Stimulated activated CD8-positive, alpha-beta memory T cell treated with anti-CD3 and anti-CD28 coated beads, Interleukin-15, amount 100 ng/mL, for 24 hours (primary cell): ENCODE results near the gene UBE2F.
"Not testable (repeated sequence)": the region's sequence is repeated elsewhere in the genome, so short reads cannot be mapped to it uniquely, and the experiment has no call there.

Experiments
- DNase-seq: peaks from one replicate; pipeline ENCODE4 v3.0.0-alpha.2; 2020; ENCODE audit warnings: low read depth

Gene UBE2F

DNA sequence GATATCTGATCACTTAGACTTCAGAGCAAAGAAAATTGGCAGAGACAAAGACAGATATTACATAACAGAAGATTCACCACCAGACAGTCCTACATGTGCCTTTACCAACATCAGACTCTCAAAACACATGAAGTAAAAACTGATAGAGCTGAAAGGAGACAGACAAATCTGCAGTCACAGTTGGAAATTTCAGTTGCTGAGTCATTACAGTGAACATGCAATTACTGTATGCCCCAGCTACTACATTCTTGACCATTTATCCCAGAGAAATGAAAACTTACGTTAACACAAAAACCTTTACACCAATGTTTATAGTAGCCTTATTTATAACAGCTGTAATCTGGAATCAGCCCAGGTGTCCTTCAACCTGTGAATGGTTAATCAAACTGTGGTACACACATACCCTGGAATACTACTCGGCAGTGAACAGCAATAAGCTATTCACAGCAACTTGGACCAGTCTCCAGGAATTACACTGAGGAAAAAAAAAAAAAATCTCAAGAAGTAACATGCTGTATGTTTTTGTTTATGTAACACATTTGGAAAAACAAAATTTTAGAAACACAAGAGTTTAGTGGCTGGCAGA lies 86.5 kb downstream of the UBE2F start:
- no peak for DNase-seq

DNA sequence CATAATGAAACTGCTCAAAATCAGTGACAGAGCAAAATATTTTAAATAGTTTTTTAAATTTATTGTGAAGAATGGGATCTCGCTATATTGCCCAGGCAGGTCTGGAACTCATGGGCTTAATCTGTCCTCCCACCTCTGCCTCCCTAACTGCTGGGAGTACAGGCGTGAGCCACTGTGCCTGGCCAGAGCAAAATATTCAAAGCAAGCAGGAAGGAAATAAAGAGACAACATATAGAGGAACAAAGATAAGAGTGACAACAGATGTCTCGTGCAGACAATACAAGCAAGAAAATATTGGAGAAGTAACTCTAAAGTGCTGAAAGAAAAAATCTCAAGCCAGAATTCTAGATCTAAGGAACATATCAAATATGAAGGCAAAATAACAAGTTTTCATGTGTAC lies 89.0 kb downstream of the UBE2F start:
- no peak for DNase-seq

DNA sequence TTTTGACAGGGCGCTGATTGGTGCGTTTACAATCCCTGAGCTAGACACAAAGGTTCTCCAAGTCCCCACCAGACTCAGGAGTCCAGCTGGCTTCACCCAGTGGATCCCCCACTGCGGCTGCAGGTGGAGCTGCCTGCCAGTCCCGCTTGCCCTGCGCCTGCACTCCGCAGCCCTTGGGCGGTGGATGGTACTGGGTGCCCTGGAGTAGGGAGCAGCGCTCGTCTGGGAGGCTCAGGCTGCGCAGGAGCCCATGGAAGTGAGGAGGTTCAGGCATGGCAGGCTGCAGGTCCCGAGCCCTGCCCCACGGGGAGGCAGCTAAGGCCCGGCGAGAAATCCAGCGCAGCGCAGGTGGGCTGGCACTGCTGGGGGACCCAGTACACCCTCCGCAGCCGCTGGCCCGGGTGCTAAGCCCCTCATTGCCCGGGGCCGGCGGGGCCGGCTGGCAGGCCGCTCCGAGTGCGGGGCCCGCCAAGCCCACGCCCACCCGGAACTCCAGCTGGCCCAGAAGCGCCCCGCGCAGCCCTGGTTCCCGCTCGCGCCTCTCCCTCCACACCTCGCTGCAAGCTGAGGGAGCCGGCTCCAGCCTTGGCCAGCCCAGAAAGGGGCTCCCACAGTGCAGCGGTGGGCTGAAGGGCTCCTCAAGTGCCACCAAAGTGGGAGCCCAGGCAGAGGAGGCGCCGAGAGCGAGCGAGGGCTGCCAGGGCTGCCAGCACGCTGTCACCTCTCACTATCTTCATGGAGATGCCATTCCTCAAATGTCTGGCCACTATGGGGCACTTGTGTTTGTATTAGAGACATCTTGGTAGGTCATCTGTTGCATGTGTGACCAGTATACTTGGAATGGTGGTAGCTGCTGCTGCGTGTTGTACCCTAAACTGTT lies 91.1 kb downstream of the UBE2F start:
- not testable (repeated sequence) for DNase-seq

DNA sequence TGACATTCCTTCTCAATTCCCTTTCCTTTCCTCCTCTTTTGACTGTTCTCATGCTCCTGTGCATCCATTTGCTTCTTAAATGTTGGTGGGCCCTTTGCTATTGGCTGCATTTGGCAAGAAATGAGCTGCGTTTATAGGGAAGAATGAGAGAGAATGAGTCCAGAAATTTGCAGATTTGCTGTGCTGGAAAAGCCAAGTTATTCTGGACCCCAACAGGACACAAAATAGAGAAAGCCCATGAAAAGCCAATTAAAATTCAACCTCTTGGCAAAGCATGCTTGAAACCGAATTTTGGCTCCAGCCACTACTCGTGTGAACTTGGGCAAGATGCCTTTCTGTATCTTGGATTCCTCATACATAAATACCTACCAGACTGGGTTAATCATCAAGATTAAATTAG lies 92.7 kb downstream of the UBE2F start:
- DNase-seq = no peak

DNA sequence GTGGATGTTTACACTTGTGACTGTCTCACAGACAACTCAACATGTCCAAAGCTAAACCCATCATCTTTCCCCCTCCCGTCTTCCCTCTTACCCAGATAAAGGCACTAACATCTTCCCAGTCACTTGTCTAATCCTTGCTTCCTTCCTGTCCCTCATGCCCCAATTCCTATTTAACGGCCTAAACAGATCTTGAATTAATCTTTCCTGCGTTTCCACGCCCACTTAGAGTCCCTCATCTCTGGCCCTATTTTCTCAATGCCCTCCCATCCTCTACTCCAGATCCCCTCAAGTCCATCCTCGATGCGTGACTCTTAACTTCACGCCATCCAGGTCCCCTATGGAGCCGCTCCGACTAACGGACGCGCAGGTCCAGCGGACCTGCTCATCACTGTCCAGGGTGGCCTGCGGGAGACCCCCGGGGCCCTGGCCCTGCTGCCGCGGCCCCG lies 93.3 kb downstream of the UBE2F start:
- DNase-seq = no peak

DNA sequence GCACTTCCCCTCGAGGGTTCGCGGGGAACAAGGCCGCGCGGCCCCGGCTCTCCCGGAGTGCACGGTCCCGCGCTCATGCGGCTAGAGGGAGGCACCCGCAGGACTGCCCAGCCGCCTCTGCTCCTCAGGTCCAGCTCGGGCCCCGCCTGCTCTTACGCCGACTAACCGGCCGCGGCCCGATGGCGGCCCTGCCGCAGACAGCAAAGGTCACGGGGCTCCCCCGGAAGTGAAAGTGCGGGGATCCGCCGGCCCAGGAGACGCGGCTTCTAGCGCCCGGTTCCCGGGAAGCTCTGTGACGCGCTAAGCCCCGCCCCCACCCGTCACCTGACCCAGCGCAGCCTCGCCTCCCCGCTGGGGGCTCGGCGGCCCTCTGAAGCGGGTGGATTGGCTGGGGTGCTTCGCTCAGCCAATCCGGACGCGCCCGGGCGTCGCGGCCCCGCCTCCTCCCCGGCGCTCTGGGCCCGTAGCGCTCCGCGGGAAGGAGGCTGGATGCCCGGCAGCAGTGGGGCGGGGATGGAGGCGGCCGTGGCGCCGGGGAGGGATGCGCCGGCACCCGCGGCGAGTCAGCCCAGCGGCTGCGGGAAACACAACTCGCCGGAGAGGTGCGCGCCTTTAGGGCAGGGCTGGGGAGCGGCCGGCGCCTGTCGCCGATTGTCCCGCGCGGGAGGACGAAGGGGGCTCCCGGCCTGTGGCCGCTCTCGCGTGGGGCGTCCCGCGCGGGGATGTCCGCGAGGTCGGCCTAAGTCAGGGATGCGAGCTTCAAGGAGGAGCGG lies 93.9 kb downstream of the UBE2F start, which contains the start of gene SCLY:
SCLY (plus strand) TSS at position 460 of the 773 bp plus-strand sequence; CDS start at position 514, 54 bp downstream.
- DNase-seq = peak; percentile 92

DNA sequence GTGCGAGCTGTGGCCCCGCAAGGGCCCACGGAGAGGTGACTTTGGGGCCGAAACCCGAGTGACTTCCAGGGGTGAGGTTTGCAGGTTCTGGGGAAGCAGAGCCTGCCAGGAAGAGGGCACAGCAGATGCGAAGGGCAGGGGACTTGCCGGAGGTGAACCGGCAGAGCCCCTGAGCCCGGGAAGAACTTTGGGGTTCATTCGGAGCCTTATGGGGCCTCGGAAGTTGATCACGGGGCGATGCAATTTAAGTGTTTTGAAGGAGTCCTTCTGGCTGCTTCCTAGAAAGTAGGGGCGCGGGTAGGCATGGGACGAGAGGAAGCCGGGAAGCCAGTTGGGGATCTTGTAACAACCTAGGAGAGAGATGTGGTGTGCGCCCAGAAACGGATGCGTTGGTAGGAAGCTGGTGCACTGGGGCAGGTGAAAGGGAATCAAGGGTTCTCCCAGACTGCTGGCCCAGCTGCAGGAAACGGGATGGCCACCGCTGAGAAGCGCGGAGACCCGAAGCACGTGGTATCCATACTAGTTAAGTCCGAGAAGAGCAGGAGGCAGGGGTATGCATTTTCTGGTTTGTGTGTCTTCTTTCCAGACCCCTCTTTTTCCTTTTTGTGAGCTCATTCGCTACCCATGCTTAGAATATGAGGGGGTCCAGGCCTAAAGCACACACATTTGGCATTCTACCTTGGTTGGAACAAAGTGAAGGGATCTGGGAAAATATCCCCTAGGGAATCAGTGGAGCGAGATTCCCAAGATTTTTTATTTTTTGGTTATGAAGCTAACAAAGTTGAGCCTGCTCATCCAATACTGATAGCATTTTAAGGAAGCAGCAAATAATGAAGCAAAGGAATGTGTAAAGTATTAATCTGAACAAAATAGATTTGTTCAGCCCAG lies 94.7 kb downstream of the UBE2F start:
- peak; percentile 13 for DNase-seq

DNA sequence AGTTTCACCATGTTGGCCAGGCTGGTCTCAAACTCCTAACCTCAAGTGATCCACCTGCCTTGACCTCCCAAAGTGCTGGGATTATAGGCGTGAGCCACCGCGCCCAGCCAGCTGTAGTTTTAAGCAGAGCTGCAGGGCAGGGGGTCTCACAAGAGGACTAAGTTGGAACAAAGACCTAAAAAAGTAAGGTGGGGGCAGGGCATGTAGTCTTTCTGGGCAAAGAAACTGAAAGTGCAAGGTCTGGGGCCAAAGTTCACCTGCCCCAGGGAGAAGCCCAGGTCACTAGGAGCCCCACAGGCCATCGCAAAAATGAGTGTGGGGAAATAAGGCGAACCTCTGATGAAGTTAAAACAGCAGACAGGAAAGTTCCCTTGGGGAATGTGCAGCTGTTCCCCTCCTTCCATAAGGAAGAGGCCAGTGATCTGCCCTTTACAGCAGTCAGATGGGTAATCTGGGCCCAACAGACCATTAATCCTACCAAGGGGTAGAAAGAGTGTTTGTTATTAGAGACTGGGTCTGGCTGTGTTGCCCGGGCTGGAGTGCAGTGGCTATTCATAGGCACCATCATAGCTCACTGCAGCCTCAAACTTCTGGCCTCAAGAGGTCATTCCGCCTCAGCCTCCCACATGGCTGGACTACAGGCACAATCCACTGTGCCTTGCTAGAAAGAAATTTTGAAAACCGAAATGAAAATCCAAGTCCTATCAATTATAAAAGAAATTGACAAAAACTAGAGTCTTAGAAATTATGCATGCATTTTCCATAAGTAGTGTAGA lies 96.8 kb downstream of the UBE2F start:
- DNase-seq = no peak

DNA sequence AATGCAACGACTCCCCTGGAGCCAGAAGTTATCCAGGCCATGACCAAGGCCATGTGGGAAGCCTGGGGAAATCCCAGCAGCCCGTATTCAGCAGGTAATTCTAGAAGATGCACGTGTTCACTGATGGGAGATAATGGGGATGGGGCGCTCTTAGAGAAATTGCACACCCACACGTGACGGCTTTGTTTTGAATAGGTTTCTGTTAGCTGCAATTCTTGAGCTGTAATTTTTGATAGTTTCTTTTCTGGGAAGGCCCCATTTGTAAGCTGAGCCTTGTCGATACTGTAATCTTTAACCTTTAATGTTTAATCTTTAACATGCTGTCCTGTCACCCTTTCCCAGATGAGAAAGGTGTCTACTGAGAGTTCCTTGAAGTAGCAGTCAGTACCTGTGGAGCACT lies 97.6 kb downstream of the UBE2F start:
- no peak for DNase-seq

DNA sequence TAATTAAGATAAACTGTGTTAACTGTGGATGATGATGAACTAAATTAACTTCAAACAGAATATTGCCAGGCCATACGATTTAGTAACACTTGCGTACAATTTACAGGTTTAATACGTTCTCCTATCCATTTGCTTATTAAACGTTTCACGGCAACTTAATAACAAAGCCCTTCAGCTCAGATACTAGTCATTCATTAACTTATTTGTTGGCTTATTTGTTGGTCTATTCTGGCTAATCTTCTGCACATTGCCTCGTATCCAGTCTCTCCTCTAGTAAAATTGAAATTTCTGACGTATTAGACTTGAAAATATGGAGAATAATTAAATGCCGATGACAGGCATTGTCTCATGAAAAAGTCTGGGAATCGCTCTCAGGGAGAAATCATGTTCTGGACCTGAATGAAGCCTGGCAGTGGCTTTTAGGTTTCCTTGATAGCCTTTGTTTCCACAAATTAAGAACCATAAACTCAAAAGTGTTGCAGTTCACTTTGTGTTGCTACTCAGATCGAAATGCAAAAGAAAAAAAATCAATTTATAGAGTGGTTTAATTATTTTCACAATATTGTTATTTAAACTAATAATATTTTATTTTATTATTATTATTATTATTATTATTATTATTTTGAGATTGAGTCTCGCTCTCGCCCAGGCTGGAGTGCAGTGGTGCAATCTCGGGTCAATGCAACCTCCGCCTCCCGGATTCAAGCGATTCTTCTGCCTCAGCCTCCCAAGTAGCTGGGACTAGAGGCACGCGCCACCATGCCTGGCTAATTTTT lies 98.4 kb downstream of the UBE2F start:
- no peak for DNase-seq

DNA sequence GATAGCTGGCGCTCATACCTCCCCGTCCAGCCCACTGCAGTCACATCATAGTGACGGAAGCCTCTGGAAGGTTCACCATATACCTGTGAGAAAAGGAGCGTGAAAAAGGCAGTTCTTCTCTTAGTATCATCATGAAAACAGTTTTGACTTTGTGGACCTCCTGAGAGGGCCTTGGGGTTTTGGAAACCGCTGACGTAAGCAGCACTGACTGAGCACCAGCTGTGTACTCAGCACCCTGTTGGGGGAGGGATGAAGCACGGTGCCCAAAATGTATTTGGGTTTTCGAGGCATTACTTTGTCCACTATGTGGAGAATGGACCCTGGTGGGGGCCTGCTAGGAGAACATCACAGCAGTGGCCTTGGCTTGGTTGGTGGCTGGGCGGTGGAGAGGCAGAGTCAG lies 99.4 kb downstream of the UBE2F start:
- DNase-seq = no peak

DNA sequence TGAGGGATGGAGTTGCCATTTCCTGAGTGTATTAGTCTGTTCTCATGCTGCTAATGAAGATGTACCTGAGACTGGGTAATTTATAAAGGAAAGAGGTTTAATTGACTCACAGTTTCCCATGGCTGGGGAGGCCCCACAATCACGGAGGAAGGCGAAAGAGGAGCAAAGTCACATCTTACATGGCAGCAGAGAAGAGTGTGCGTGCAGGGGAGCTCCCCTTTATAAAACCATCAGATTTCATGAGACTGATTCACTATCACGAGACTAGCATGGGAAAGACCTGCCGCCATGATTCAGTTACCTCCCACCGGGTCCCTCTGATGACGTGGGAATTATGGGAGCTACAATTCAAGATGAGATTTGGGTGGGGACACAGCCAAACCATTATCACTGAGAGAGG lies 99.9 kb downstream of the UBE2F start:
- DNase-seq = not testable (repeated sequence)

DNA sequence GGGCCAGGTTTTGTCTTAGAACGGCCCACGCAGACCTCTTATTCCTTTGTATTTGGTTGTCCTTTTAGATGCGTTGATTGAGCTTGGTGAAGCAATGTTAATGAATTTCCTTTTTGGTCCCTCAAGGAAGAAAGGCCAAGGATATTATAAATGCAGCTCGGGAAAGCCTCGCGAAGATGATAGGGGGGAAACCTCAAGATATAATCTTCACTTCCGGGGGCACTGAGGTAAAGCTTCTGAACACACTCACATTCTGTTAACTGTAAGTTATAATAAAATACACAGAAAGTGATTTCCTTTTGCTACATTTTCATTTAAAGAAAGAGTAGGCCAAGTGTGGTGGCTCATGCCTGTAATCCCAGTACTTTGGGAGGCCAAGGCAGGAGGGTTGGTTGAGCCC lies 101.1 kb downstream of the UBE2F start:
- DNase-seq = no peak

DNA sequence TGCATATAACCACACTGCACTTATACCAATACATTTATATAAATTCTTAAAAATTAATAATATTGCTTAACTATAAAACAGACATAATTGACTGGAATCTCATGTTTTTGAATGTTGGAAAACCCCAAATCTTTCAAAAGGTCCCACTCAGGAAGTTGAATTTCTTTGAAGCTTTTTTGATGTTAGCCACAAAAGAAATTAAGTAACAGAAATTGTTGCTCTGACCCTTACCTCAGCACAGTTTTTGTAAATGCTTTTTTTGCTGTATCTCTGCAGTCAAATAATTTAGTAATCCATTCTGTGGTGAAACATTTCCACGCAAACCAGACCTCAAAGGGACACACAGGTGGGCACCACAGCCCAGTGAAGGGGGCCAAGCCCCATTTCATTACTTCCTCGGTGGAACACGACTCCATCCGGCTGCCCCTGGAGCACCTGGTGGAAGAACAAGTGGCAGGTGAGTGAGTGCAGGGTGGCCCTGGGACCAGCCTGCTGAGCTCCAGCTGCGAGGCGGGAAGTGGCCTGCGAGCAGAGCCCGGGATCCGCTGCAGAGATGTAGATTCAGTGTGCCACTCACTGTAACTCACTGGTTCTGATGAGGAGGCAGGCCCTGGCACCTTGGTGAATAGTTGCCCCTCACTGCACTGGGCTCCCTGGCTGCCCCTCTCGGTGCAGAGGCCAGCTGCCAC lies 102.4 kb downstream of the UBE2F start:
- no peak for DNase-seq

DNA sequence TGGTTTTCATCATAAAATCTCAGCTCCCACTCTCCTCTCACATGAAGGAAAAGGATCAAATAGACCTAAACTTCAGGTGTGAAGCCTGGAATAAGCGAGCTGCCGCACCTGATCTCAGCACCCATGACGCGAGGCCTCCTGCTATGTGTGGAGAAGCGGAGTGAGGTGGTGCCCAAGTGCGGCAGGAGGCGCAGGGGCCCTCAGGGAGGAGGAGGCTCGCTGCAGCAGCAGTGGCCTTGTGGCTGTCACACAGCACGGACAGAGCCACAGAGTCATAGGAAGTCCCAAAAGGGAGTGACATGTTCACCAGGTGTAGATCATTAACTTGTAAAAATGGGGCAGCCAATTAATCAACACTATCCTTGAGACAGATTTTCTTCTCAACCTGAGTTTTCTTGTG lies 103.1 kb downstream of the UBE2F start:
- DNase-seq = no peak

DNA sequence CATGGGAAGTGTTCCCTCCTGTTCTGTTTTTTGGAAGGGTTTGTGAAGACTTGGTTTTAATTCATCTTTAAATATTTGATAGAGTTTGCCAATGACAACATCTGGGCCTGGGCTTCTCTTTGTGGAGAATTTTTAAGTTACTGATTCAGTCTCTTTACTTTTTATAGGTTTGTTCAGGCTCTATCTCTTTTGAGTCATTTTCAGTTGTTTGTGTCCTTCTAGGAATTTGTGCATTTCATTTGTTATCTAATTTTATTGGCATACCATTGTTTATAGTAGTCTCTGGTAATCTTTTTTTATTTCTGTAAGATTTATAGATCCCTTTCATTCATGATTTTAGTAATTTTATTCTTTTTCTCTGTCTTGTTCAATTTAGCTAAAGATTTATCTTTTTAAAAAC lies 108.6 kb downstream of the UBE2F start:
- no peak for DNase-seq

DNA sequence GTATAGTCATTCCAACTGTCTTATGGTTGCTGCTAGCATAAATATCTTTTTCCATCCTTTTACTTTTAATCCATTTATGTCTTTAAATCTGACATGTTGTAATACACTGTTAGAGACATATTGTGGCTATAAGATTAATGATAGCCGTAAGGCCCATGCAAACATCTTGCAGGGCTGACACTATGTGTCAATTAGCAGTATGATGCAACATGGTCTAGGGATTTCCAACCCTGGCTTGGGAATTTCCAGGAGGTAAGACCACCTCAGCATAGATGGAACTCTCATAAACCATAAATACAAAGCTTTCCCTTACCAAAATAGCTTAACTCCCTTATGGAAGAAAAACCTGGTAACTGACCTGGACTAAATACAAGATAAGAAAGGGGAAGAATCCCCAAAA lies 110.5 kb downstream of the UBE2F start:
- DNase-seq = no peak

DNA sequence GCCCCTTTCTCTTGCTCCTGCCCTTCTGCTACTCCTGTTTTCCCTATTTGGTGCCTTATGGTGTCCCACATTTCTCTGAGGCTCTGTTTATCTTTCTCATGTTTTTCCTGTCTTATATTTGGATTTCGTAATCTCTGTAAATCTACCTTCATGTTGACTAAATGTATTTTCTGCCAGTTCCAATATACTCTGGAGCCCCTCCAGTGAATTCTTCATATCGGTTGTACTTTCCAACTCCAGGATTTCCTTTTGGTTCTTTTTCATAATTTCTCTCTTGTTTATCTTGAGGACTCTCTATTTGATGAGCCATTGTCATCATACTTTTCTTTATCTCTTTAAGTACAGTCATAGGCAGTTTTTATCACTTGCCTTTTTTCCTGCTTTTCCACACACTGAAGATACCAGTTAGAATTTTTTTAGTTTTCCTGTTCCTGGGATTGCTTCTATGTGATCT lies 113.1 kb downstream of the UBE2F start:
- no peak for DNase-seq

DNA sequence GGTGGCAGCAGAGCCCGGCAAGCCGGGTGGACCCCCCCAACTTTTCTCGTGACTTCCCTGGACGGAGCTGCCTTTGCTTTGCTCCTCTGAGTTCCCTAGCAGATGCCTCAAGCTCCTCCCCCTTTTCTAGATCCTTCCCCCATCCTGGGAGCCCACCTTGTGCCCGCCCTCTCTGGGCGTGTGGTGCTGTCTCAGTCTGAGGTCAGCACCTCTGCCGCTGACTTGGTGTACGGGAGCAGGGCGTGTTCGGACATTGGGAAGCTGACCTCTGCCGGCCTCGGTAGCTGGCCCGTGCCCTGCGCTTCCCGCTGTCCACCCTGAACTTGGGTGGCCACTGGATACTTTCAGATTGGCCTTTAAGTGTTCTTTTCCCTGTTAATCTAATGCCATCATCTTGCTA lies 113.7 kb downstream of the UBE2F start:
- DNase-seq = no peak
